Astrocyte of the spinal cord (primary cell): Measurements from ENCODE around the gene GPRASP1.
A peak's percentile ranks its signal among the peaks of the same experiment; 100 is the strongest.

Experiments
- DNase-seq: peaks from one replicate; pipeline ENCODE4 v3.0.0; 2011; ENCODE audit warnings: low read depth, low spot score
- H3K4me3 ChIP-seq: 2 replicates; pipeline ENCODE4 v1.5.1; 2011; ENCODE audit warnings: low read depth, mild to moderate bottlenecking, low read length, moderate library complexity
- in situ Hi-C: cut with HindIII; loops from 2 replicates; pipeline ENCODE4 v1.10.0; 2017; ENCODE audit warnings: low sequenced_read_pairs
- TF ChIP-seq, protein P1 (sequence below): IDR thresholded peaks from 2 replicates; pipeline ENCODE4 v1.5.1; 2012; ENCODE audit warnings: low read depth, mild to moderate bottlenecking, low read length, inconsistent platforms

GPRASP1 gene, protein sequence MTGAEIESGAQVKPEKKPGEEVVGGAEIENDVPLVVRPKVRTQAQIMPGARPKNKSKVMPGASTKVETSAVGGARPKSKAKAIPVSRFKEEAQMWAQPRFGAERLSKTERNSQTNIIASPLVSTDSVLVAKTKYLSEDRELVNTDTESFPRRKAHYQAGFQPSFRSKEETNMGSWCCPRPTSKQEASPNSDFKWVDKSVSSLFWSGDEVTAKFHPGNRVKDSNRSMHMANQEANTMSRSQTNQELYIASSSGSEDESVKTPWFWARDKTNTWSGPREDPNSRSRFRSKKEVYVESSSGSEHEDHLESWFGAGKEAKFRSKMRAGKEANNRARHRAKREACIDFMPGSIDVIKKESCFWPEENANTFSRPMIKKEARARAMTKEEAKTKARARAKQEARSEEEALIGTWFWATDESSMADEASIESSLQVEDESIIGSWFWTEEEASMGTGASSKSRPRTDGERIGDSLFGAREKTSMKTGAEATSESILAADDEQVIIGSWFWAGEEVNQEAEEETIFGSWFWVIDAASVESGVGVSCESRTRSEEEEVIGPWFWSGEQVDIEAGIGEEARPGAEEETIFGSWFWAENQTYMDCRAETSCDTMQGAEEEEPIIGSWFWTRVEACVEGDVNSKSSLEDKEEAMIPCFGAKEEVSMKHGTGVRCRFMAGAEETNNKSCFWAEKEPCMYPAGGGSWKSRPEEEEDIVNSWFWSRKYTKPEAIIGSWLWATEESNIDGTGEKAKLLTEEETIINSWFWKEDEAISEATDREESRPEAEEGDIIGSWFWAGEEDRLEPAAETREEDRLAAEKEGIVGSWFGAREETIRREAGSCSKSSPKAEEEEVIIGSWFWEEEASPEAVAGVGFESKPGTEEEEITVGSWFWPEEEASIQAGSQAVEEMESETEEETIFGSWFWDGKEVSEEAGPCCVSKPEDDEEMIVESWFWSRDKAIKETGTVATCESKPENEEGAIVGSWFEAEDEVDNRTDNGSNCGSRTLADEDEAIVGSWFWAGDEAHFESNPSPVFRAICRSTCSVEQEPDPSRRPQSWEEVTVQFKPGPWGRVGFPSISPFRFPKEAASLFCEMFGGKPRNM (N-terminal part only)

DNA sequence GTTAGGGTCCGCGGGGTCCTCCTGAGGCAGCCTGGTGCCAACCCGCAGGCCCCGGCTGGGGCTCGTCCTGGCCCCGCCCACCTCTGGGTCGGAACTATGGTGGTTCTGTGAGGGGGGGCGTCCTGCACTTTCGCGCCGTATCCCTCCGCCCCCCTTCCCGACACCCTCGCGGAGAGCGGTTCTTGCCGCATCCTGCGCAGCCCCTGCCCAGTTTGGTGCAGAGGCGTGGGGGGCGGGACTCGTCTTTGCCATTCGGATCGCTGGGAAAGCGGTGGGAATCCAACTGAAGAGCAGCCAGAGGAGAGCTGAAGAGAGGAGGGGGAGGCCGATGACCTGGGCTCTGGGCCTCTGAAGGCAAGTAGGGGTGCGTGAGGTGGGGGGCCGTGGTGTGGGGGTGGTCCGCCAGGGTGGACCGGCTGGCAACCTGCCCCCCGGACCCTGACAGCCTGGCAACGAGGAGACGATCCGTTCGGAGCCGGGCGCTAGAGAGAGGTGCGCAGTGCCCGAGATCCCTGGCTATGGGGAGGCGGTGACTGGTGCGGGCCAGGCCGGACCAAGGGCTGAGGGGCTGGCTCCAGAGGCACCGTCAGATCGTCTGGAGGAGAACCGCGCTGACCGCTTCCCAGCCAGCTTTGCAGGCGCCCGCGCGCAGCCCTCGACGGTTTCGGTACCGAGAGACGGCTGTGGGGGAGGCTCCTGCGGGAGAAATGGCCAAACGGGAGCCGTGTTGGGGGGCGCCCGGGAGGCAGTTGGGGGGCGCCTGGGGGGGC, at the start of gene GPRASP1:
Gene GPRASP1, plus strand, starts transcription at position 242 of the 770 bp plus-strand sequence. CDS start 2,431 bp downstream, outside the sequence.
- TF ChIP-seq, protein P1, sequence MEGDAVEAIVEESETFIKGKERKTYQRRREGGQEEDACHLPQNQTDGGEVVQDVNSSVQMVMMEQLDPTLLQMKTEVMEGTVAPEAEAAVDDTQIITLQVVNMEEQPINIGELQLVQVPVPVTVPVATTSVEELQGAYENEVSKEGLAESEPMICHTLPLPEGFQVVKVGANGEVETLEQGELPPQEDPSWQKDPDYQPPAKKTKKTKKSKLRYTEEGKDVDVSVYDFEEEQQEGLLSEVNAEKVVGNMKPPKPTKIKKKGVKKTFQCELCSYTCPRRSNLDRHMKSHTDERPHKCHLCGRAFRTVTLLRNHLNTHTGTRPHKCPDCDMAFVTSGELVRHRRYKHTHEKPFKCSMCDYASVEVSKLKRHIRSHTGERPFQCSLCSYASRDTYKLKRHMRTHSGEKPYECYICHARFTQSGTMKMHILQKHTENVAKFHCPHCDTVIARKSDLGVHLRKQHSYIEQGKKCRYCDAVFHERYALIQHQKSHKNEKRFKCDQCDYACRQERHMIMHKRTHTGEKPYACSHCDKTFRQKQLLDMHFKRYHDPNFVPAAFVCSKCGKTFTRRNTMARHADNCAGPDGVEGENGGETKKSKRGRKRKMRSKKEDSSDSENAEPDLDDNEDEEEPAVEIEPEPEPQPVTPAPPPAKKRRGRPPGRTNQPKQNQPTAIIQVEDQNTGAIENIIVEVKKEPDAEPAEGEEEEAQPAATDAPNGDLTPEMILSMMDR = no peak
- DNase-seq = peak; percentile 20
- in situ Hi-C loops = no loop called here
- peak within 1 kb of the TSS; percentile 52 for H3K4me3 ChIP-seq

DNA sequence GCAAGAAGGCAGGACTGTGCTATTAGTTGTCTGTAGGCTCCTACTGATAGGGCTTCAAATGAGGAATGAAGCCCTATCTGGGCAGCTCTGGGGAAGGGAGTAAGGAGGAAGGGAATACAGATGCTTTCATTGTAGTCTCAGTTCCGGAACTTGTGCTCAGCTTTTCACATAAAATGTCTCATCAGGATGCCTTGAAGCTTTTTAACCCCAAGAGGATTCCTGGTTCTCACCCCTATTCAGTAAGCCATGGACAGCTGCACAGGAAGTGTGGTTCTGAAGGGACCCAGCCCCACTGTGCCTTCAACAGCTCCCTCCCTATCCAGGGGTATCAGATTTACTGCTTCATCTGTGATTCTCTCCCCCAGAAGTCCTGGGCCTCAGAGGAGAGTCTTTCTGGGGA, 47.0 kb upstream of the GPRASP1 start:
- in situ Hi-C loops = no loop called here
- TF ChIP-seq, protein P1 = no peak
- H3K4me3 ChIP-seq = no peak overlapping the region
- DNase-seq = no peak

DNA sequence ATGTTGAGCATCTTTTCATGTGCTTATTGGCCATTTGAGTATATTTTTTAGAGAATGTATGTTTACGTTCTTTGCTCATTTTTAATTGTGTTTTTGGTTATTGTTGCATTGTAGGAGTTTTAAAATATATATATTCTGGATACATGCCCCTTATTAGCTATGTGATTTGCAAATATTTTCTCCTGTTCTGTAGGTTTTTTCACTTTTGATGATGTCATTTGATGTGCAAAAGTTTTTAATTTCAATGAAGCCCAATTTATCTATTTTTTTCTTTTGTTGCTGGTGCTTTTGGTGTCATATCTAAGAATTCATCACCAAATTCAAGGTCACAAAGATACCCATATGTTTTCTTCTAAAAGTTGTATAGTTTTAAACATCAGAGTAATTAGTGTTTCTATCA, 45.2 kb upstream of the GPRASP1 start:
- no peak overlapping the region for H3K4me3 ChIP-seq
- DNase-seq = no peak
- in situ Hi-C loops = no loop called here
- TF ChIP-seq, protein P1 = no peak

DNA sequence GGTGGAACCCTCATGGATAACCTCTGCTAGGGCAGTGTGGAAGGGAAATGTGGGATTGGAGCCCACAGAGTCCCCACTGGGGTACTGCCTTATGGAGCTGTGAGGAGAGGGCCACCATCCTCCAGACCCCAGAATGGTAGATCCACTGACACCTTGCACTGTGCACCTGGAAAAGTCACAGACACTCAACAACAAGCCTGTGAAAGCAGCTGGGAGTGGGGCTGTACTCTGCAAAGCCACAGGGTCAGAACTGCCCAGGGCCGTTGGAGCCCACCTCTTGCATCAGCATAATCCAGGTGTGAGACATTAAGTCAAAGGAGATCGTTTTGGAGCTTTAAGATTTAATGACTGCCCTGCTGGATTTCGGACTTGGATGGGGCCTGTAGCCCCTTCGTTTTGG, 40.4 kb upstream of the GPRASP1 start:
- in situ Hi-C loops = no loop called here
- H3K4me3 ChIP-seq = no peak overlapping the region
- TF ChIP-seq, protein P1 = no peak
- DNase-seq = no peak

DNA sequence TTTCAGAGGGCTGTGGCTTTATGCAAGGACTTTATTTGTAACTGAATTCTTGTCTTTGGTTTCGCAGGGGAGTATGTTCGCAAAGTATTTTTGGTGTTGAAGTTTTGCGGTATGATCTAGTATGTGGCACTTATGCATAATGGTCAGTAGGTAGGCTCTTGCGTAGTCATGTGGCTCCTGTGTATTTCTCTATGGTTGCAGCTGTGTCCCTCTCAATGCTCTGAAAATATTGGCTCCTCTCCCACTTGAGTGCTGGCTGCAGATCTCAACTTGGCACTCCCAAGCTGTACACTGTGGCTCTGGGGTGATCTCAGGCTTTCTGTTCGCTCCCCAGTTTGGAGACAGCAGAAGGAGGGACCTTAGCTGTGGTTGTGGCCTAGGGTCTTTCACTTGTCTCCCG, 27.2 kb upstream of the GPRASP1 start:
- in situ Hi-C loops = no loop called here
- DNase-seq = no peak
- H3K4me3 ChIP-seq = no peak overlapping the region
- TF ChIP-seq, protein P1 = no peak

DNA sequence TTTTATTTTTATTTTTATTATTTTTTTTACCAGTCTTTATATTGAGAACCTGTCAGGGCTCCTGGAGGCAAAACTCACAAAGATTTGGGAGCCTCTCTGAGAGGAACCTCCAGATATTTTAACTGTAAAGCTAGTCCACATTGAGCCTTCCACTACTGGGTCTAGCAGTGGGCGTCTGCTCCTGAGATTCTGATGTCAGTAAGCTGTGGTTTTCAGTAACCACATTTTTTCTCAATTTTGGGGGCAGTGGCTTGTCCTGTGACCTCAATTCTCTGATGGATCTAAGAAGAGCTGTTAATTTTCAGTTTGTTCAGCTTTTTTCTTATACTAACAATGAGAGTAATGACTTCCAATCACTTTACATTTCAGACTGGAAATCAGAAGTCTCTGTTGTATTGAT, 23.6 kb upstream of the GPRASP1 start:
- in situ Hi-C loops = no loop called here
- H3K4me3 ChIP-seq = no peak overlapping the region
- TF ChIP-seq, protein P1 = no peak
- DNase-seq = no peak
